Kidney (tissue), 14 donors: ENCODE data around the gene PTPRH. TPM values are rescaled to one million over a fixed set of nuclear protein-coding genes. Genes with fewer than 3 reads are reported as not detected.
A peak's percentile ranks its signal among the peaks of the same experiment; 100 is the strongest.

Experiments
- DNase-seq, 5 donors: peaks; one replicate each; pipeline ENCODE4 v3.0.0-alpha.2; 2013 to 2020
- FAIRE-seq: peaks from 2 replicates; lab custom pipeline; 2012; peaks lifted over from hg19 to GRCh38; lab: Jason Lieb, UNC
- H3K27ac ChIP-seq, 2 donors: one replicate each; pipeline ENCODE4 v1.7.0; 2013; ENCODE audit warnings: low read depth in 2 of 2, low read length in 2 of 2, inconsistent platforms in 1 of 2
- H3K27me3 ChIP-seq: one replicate; pipeline ENCODE4 v1.7.1; 2013; ENCODE audit warnings: low read length, inconsistent platforms; ENCODE audit not compliant: control insufficient read depth, insufficient read depth
- H3K36me3 ChIP-seq, 3 donors: one replicate each; pipeline versions ENCODE4 v1.7.0 to v1.7.1; 2013; ENCODE audit warnings: low read length in 3 of 3, control low read depth in 1 of 3, inconsistent platforms in 1 of 3; ENCODE audit not compliant: insufficient read depth in 3 of 3, control insufficient read depth in 2 of 3
- H3K4me1 ChIP-seq, 3 donors: one replicate each; pipeline versions ENCODE4 v1.7.0 to v1.7.1; 2013; ENCODE audit warnings: low read length in 3 of 3, inconsistent platforms in 1 of 3, low read depth in 1 of 3; ENCODE audit not compliant: control insufficient read depth in 2 of 3, insufficient read depth in 2 of 3
- H3K4me3 ChIP-seq, 3 donors: one replicate each; pipeline versions ENCODE4 v1.7.0 to v1.8.1; 2013; ENCODE audit warnings: low read length in 3 of 3, control low read depth in 1 of 3, inconsistent platforms in 1 of 3
- H3K9ac ChIP-seq, 3 donors: one replicate each; pipeline versions ENCODE4 v1.7.0 to v1.7.1; 2013; ENCODE audit warnings: low read length in 3 of 3, control low read depth in 1 of 3, inconsistent platforms in 1 of 3
- H3K9me3 ChIP-seq, 3 donors: one replicate each; pipeline versions ENCODE4 v1.7.0 to v1.7.1; 2013; ENCODE audit warnings: low read length in 3 of 3, control low read depth in 1 of 3, inconsistent platforms in 1 of 3; ENCODE audit not compliant: control insufficient read depth in 2 of 3, insufficient read depth in 1 of 3
- intact Hi-C: fragments of 100-400 bp; cut with DNase I; formaldehyde crosslinking; loops from one replicate; pipeline ENCODE4 v1.11.1; 2022
- polyA plus RNA-seq: library from polyadenylated mRNA; stranded (reverse); fragments of 350-450 nt; fragmentation: Illumina TruSeq; extraction: RNeasy Lipid Tissue Mini Kit (QIAGEN cat#74804); gene quantifications from one replicate; pipeline ENCODE4 v1.2.3, GENCODE V29; 2014; ENCODE audit warnings: low read depth, low replicate concordance; ENCODE audit not compliant: insufficient read depth
- total RNA-seq: library from RNA; stranded (reverse); fragmentation: NEBNext Ultra II Directional; extraction: Animal tissue kit (Norgen Biotek cat#: 25700); gene quantifications from one replicate; pipeline ENCODE4 v1.2.1, GENCODE V29; 2021
- TF ChIP-seq, protein P1 (sequence below): IDR thresholded peaks from 3 replicates; pipeline ENCODE4 v1.5.1; 2012; ENCODE audit warnings: mild to moderate bottlenecking, moderate library complexity, borderline replicate concordance; ENCODE audit not compliant: insufficient read depth; ENCODE audit errors: extremely low read depth
- donor health status: control.
- donor health status: control.
- donor health status: control.
- donor health status: control.
- donor health status: control.
- donor health status: DM: yes; HTN: yes; CAD: no.
- donor health status: Normal renal cell carcinoma (clear cell type).

The PTPRH gene
- total and polyA plus RNA-seq, 2 donors from 2014 or later, result 2.8 TPM; not detected in 1

DNA sequence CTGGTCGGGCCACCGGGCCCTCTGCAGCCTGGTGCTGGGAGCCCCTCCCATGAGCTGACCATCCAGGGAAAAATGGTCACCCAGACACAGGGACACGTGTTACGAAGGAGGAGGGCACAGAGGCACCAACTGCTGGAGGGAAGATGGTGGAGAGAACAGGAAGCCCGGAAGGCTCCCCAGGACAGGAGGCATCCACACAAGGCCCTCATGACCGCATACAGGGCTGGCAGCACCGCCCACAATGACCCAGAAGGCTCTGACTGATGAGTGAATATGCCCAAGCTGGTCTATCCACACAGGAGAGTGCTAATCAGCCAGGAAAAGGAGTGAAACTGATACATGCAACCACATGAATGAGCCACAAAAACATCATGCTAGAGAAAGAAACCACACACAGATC lies 33.2 kb upstream of the PTPRH start:
- no peaks in the 10 kb centered on the region for H3K4me1 ChIP-seq
- no peak overlapping the region for H3K27ac ChIP-seq
- H3K27me3 ChIP-seq, result no peaks in the 10 kb centered on the region
- TF ChIP-seq, protein P1, sequence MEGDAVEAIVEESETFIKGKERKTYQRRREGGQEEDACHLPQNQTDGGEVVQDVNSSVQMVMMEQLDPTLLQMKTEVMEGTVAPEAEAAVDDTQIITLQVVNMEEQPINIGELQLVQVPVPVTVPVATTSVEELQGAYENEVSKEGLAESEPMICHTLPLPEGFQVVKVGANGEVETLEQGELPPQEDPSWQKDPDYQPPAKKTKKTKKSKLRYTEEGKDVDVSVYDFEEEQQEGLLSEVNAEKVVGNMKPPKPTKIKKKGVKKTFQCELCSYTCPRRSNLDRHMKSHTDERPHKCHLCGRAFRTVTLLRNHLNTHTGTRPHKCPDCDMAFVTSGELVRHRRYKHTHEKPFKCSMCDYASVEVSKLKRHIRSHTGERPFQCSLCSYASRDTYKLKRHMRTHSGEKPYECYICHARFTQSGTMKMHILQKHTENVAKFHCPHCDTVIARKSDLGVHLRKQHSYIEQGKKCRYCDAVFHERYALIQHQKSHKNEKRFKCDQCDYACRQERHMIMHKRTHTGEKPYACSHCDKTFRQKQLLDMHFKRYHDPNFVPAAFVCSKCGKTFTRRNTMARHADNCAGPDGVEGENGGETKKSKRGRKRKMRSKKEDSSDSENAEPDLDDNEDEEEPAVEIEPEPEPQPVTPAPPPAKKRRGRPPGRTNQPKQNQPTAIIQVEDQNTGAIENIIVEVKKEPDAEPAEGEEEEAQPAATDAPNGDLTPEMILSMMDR, result no peak
- H3K9me3 ChIP-seq, result no peaks in the 10 kb centered on the region
- DNase-seq (no peak), FAIRE-seq (no peak)
- H3K4me3 ChIP-seq, result no peak overlapping the region
- peaks cover 0 to 60% (median 47%) of the 10 kb centered on the region in 3 donors for H3K36me3 ChIP-seq
- intact Hi-C loops, result no loop called here
- no peak overlapping the region for H3K9ac ChIP-seq

DNA sequence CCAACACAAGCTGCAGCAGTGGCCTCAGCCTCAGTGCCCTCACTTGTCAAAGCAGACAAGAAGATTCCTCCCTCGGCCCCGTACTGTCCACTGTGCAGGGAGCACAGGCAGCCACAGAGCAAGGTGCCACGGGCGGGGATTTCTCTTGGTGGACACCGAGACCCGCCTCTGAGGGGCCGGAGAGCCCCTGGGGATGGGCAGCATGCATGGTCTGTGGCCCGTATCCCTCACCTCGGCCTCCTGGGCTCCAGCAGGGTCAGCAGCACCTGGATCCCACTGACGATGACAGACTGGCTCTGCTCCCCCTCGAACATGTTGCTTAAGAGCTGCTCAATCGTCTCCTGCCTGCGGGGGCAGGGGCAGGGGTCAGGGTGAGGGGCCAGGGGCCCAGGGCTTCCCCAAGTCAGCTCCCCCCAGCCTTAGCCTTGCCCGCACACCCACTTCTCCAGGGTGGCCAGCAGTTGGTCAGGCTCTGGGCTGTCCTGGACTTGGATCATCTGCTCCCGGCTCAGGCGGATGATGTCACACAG lies 32.7 kb upstream of the PTPRH start:
- no peaks in the 10 kb centered on the region for H3K9me3 ChIP-seq
- no peak overlapping the region for H3K27ac ChIP-seq
- DNase-seq (peak in 1 of 5 donors; percentile 51), FAIRE-seq (no peak)
- H3K9ac ChIP-seq, result no peak overlapping the region
- H3K27me3 ChIP-seq, result no peaks in the 10 kb centered on the region
- TF ChIP-seq, protein P1, result no peak
- no peak overlapping the region for H3K4me3 ChIP-seq
- intact Hi-C loops, result no loop called here
- H3K4me1 ChIP-seq, result no peaks in the 10 kb centered on the region
- H3K36me3 ChIP-seq, result peaks cover 1 to 66% (median 51%) of the 10 kb centered on the region in 3 donors

DNA sequence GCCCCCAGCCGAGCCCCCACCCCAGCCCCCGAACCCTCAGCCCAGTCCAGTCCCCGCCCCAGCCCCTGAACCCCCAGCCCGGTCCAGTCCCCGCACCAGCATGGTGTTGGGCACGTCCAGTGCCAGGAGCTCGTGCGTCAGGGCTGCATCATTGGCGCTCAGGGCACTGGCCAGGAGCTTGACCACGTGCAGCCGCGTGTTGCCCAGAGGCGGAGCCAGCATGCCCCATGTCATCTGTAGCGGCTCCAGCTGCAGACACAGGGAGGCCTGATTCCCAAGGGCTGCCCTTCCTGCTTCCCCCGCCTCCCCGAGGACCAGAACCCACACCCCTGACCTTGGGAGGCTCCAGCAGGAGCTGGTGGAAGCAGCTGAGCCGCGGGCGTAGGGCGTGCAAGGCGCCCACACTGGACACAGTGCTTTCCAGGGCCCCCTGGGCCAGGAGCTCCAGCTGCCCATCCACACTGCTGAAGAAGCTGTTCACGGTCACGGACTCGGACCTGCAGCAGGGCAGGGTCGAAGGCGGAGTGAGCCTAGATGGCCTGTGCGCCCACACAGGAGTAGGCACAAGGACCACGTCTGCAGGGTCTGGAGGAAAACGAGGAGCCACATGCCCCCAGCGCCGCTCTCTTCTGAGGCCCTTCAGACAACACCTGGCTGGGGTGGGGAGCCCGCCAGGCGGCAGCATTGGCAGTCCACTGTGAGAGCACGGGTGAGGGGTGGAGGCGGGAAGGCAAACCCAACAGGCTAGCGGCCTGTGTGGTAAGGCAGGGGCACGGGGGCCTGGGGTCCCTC lies 32.0 kb upstream of the PTPRH start:
- DNase-seq, result peak in 1 of 5 donors; percentile 76
- TF ChIP-seq, protein P1, result no peak
- no peak for FAIRE-seq

More for the DNA sequence above, 32.0 kb upstream of the PTPRH start:
- Histone ChIP-seq H3K27ac (no peak overlapping the region), H3K9me3 (no peaks in the 10 kb centered on the region), H3K36me3 (peaks cover 5 to 71% (median 49%) of the 10 kb centered on the region in 3 donors), H3K27me3 (no peaks in the 10 kb centered on the region), H3K9ac (no peak overlapping the region), H3K4me3 (no peak overlapping the region), H3K4me1 (no peaks in the 10 kb centered on the region)
- intact Hi-C loops, result no loop called here
